Choroid plexus epithelial cell (primary cell): ENCODE results near the gene KIRREL1.

Source experiments
- DNase-seq: peaks from one replicate; pipeline ENCODE4 v3.0.0-alpha.2; 2010; ENCODE audit warnings: low read depth
- H3K4me3 ChIP-seq: 2 replicates; pipeline ENCODE4 v1.5.1; 2011; ENCODE audit warnings: low read depth, mild to moderate bottlenecking, control low read depth, low read length, moderate library complexity
- CTCF ChIP-seq: conservative IDR thresholded peaks from 2 replicates; pipeline ENCODE4 v1.5.1; 2011; ENCODE audit warnings: low read depth, mild to moderate bottlenecking, control low read depth, inconsistent platforms, low read length, moderate library complexity

KIRREL1 gene

DNA sequence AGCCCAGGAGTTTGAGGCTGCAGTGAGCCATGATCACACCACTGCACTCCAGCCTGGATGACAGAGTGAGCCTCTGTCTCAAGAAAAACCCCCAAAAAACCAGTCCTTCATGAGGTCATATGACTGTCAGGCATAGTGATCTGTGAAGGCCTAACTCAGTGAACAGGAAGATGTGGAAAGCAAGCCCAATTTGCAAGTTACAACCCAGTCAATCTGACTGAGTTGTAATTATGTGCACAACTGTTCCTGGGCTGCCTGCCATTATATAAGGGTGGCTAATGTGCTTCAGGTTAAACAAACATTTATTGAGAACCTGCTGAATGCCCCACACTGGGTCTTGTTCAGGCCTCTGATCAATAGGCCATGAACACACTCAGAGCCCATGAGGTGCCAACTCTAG is 38.2 kb upstream of the KIRREL1 start:
- no peak for TF ChIP-seq CTCF
- no peak overlapping the region for H3K4me3 ChIP-seq
- DNase-seq: no peak

- DNase-seq: no peak
- no peak for TF ChIP-seq CTCF
- H3K4me3 ChIP-seq: no peak overlapping the region
Measured at GRCh38 chr1:157955857-157956256, 37.6 kb upstream of the KIRREL1 start.

DNA sequence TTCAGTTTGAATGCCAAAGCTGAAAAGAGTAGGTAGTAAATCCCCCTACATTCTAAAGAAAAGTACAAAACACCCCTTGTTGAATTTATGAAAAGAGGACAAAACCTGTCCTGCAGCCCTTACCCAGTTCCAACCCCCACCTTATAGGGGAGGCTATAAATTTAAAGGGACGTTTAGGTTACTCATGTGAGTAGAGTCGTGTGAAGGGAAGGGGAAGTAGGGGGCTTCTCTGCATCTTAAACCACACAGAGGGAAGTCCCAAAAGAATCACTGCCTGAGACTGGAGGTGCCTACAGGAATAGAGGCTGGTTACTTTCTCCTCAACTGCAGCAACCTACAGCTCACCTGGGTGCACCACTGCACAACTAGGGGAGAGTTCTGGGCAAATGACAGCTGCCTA is 36.7 kb upstream of the KIRREL1 start:
- no peak overlapping the region for H3K4me3 ChIP-seq
- no peak for TF ChIP-seq CTCF
- no peak for DNase-seq

GRCh38 chr1:157958263-157958662 is 35.2 kb upstream of the KIRREL1 start:
- TF ChIP-seq CTCF: no peak
- no peak overlapping the region for H3K4me3 ChIP-seq
- no peak for DNase-seq

GRCh38 chr1:157959750-157960149 is 33.7 kb upstream of the KIRREL1 start:
- H3K4me3 ChIP-seq: no peak overlapping the region
- no peak for DNase-seq
- TF ChIP-seq CTCF: no peak

DNA sequence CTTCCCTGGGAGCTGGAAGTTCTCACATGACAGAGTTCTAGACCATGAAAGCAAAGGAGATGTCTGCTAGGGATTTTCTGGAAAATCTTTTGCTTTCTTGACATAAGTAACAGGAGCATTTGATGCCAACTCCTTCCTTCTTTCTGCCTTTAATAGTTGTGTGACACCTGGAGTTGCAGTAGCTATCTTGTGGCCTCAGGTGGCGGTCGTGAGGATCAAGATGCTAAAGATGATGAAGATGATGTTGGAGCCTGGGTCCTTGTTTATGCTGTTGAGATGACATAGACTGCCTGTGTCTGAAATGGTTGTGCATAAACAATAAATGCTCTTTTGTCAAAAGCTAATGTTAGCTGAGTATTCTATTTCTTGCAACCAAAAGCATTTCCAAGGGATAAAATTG is 32.7 kb upstream of the KIRREL1 start:
- DNase-seq: no peak
- no peak for TF ChIP-seq CTCF
- H3K4me3 ChIP-seq: no peak overlapping the region

- no peak for TF ChIP-seq CTCF
- DNase-seq: peak; percentile 70
- H3K4me3 ChIP-seq: no peak overlapping the region
Measured at GRCh38 chr1:157961805-157962762, 31.4 kb upstream of the KIRREL1 start.
